ENCODE data around the gene SBF2.

Gene SBF2

DNA sequence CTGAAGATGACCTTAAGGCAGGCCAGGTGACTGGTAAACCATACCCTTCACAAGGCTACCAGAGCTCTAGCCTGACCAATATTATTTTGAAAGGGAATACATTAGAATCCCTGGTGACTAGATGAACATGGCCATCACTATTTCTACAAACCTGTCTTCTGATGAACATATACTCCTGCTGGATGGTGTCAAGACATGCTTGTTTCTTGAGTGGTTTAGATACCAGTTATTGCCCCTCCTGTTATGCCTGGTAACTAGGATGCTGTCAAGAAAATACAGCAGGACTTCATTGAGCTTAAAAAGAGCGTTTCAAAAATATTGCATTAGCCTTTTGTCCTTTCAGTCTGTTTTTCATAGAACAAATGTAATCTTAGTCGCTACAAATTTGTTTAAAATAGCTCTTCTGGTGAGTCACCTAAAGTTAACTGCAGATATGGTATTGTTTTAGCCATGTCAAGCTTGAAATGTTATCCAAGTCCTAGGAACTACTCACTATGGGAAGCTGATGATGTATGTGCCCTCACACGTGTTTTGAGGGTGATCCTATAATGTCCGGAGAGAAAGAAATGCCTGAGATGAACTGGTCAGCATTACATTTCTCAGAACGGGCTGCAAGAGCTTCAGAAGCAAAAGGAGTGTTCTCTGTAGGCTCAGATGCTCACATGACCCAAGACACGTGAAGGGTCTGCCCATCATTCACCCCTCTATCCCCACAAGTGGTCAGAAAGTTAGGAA, 31.4 kb upstream of the SBF2 start:
- no peaks in the 10 kb centered on the region for H3K36me3 ChIP-seq (ENCODE audit: control insufficient read depth, insufficient read depth, low read length)
- peaks cover 28% of the 10 kb centered on the region for H3K4me1 ChIP-seq (ENCODE audit: control insufficient read depth, insufficient read depth, low read length)
- H3K9ac ChIP-seq (ENCODE audit: low read depth, low read length) = no peak overlapping the region
- H3K27me3 ChIP-seq (ENCODE audit: control insufficient read depth, insufficient read depth, low read length) = no peaks in the 10 kb centered on the region
- peak overlapping the region; percentile 48 for H3K27ac ChIP-seq (ENCODE audit: low read depth, low read length)
- H3K4me3 ChIP-seq (ENCODE audit: low read depth, low read length) = no peak overlapping the region
- H3K9me3 ChIP-seq (ENCODE audit: control insufficient read depth, insufficient read depth, low read length) = no peaks in the 10 kb centered on the region

DNA sequence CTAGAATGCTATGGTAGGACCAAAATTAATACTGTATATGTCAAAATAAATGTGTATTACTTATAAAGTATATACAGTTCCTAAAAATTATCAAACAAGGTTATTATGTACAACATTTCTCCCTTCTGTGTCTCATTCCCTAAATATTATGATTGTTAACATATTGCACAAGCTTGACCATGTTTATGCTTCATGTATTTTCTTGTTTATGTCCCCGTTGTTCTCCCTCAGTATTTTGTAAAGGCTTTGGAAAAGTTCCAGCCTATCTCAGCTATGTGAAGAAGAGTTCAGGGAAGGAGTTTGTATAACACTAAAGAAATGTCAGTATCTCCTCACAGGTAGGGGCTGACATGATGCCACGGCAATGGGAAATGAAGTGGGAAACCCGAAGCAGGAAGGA, 30.5 kb upstream of the SBF2 start:
- no peak overlapping the region for H3K27ac ChIP-seq (ENCODE audit: low read depth, low read length)
- H3K27me3 ChIP-seq (ENCODE audit: control insufficient read depth, insufficient read depth, low read length) = no peaks in the 10 kb centered on the region
- no peak overlapping the region for H3K4me3 ChIP-seq (ENCODE audit: low read depth, low read length)
- H3K36me3 ChIP-seq (ENCODE audit: control insufficient read depth, insufficient read depth, low read length) = no peaks in the 10 kb centered on the region
- H3K4me1 ChIP-seq (ENCODE audit: control insufficient read depth, insufficient read depth, low read length) = peaks cover 28% of the 10 kb centered on the region
- H3K9me3 ChIP-seq (ENCODE audit: control insufficient read depth, insufficient read depth, low read length) = no peaks in the 10 kb centered on the region
- no peak overlapping the region for H3K9ac ChIP-seq (ENCODE audit: low read depth, low read length)

DNA sequence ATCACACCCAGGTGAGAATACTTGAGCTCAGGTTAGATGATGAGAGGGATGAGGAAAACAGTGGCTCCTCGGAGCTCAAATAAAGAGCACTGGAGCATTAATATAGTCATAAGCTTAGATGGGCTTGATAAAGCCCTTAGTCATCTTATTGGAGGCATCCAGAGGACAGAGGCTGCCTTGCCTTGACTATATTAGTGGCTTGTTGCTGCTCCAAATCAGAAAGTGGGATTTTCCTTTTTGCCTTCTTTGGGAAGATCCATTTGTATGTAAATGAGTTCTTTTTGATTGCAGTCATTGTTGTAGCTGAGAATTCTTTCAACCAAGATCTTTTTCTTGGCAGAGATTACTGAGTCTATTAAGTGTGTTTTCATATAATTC, 29.8 kb upstream of the SBF2 start:
- Histone ChIP-seq H3K27me3 (ENCODE audit: control insufficient read depth, insufficient read depth, low read length) (no peaks in the 10 kb centered on the region), H3K9ac (ENCODE audit: low read depth, low read length) (no peak overlapping the region), H3K4me3 (ENCODE audit: low read depth, low read length) (no peak overlapping the region), H3K4me1 (ENCODE audit: control insufficient read depth, insufficient read depth, low read length) (peaks cover 28% of the 10 kb centered on the region), H3K27ac (ENCODE audit: low read depth, low read length) (peak overlapping the region; percentile 74), H3K9me3 (ENCODE audit: control insufficient read depth, insufficient read depth, low read length) (no peaks in the 10 kb centered on the region), H3K36me3 (ENCODE audit: control insufficient read depth, insufficient read depth, low read length) (no peaks in the 10 kb centered on the region)

DNA sequence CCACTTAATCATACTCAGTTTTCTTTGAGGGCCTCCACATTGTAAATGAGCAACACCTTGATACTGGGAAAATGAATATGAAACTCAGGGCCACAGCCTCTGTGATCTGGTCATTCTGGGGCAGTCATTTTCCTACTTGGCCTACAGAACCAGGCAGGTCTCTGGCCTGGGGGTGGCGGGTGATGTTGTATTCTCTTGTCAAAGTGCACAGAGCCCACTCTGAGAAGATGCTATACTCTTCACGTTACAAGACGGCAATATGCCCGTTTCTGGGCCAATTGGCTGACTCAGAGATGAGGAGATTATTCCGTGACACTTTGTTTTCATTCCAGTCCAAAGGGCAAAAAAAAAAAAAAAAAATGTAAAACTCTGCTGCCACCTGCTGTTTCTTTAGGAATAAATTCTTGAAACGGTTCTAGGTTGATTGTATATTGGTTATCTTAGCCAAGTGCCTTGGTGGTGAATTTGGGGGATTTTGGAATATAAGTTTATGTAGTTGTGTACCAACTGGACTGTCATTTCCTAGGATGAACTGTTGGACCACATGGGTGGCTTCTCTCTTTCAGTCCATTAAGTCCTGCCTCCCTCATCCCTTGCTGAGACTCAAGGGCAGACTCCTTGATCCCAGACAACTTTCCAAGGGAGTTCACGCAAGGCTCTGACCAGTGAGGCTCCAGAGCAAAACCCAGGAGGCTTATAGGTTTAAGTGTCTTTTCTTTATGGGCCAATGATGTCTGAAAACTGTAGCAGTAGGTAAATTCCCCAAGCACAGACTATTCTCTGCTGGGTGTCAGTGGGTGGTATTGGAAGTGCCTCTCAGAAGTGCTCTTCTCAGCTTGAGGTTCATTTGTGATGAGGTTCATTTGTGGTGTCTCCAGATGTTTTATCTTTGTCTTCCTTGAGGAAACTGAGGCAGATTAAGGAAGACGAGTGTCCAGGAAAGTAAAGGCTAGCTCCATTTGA, 29.1 kb upstream of the SBF2 start:
- Histone ChIP-seq H3K4me1 (ENCODE audit: control insufficient read depth, insufficient read depth, low read length) (peaks cover 32% of the 10 kb centered on the region), H3K9me3 (ENCODE audit: control insufficient read depth, insufficient read depth, low read length) (no peaks in the 10 kb centered on the region), H3K9ac (ENCODE audit: low read depth, low read length) (no peak overlapping the region), H3K27ac (ENCODE audit: low read depth, low read length) (peak overlapping the region; percentile 74), H3K27me3 (ENCODE audit: control insufficient read depth, insufficient read depth, low read length) (no peaks in the 10 kb centered on the region), H3K4me3 (ENCODE audit: low read depth, low read length) (no peak overlapping the region), H3K36me3 (ENCODE audit: control insufficient read depth, insufficient read depth, low read length) (no peaks in the 10 kb centered on the region)

DNA sequence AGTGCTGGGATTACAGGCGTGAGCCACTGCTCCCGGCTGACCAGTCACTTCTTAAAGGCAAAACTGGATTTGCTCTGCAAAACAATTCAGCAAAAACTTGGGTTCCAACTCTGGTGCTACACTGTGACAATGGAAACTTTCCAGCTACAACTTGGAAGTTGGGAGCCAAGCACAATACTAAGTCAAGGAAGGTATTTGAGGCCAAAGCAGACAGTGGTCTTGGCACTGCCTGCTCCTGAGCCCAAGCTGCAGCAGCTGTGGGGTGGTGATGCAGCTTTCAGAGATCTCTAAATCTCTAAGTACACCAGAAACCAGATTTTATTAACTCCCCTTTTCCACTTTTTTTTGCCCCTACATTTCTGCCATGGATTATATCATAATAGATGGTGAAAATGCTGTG, 28.4 kb upstream of the SBF2 start:
- H3K36me3 ChIP-seq (ENCODE audit: control insufficient read depth, insufficient read depth, low read length) = no peaks in the 10 kb centered on the region
- peaks cover 36% of the 10 kb centered on the region for H3K4me1 ChIP-seq (ENCODE audit: control insufficient read depth, insufficient read depth, low read length)
- no peak overlapping the region for H3K4me3 ChIP-seq (ENCODE audit: low read depth, low read length)
- no peak overlapping the region for H3K9ac ChIP-seq (ENCODE audit: low read depth, low read length)
- H3K9me3 ChIP-seq (ENCODE audit: control insufficient read depth, insufficient read depth, low read length) = no peaks in the 10 kb centered on the region
- peak overlapping the region; percentile 48 for H3K27ac ChIP-seq (ENCODE audit: low read depth, low read length)
- H3K27me3 ChIP-seq (ENCODE audit: control insufficient read depth, insufficient read depth, low read length) = no peaks in the 10 kb centered on the region

DNA sequence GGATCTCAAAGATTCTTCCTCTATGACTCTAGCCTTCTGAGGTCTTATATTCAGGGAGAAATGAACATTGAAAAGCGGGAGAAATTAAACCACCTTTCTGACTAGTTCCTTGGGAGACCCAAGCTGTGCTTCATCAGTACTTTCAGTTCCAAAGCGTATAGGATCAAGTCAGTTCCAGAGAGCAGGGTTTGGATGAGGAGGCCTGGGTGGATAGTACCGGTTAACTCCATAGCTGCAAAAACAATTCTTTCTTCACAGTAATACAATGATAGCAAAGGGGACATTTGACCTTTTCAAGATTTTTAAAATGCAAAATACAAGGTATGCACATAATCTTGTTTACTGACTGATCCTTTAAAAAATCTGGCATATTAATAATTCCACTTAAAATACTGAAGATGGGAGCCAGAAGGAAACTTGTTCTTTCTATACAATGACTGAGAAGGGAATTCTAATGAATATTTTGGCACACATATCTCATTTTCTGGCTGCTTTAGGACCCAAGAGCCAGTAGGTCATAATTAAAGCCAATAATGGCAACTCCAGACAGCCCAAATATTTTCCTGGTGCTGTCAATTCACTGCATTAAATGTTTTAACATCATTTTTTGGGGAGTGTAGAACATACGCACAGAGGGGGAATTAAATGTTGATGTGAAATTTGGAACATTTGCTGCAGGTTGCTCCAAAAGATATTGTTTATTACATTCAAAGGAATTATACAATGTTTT, 26.9 kb upstream of the SBF2 start:
- Histone ChIP-seq H3K9me3 (ENCODE audit: control insufficient read depth, insufficient read depth, low read length) (no peaks in the 10 kb centered on the region), H3K4me1 (ENCODE audit: control insufficient read depth, insufficient read depth, low read length) (peaks cover 37% of the 10 kb centered on the region), H3K4me3 (ENCODE audit: low read depth, low read length) (no peak overlapping the region), H3K9ac (ENCODE audit: low read depth, low read length) (no peak overlapping the region), H3K36me3 (ENCODE audit: control insufficient read depth, insufficient read depth, low read length) (no peaks in the 10 kb centered on the region), H3K27me3 (ENCODE audit: control insufficient read depth, insufficient read depth, low read length) (no peaks in the 10 kb centered on the region), H3K27ac (ENCODE audit: low read depth, low read length) (no peak overlapping the region)

DNA sequence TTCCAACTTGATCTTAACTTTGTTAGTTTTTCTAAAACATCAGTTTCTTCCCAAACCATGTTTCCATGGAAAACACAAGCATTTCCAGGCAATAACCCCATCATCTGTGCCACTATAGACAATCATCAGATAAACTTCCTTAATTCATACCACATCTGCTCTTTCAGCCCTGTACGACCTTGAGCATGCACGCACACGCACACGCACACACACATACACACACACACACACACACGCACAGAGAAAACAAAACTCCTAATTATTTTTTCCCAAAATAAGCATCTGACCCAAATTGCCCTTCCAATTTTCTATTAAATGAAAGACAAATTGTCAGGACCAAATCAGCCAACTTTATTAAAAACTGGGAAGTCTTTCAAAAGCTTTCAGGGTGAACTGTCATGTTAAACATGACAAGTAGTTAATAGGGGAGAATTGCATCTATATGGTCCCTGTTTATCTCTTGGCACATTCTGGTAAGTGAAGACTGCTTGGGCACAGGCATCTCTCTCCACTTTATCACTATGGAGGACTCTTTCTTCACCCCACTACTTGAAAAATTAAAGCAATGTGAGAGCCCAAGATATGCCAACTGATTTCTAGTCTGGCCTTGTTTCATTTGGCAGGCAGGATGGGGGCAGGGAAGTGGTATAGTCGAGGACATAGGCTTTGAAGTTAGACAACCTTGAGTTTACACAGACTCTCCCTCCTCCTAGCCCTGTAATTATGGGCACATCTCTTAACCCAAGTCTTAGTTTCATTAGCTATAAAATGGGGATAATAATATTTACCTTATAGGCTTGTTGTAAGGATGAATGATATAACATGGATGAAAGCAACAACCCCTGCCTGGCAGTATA, 25.9 kb upstream of the SBF2 start:
- Histone ChIP-seq H3K36me3 (ENCODE audit: control insufficient read depth, insufficient read depth, low read length) (no peaks in the 10 kb centered on the region), H3K4me3 (ENCODE audit: low read depth, low read length) (no peak overlapping the region), H3K9me3 (ENCODE audit: control insufficient read depth, insufficient read depth, low read length) (no peaks in the 10 kb centered on the region), H3K4me1 (ENCODE audit: control insufficient read depth, insufficient read depth, low read length) (peaks cover 35% of the 10 kb centered on the region), H3K27ac (ENCODE audit: low read depth, low read length) (no peak overlapping the region), H3K27me3 (ENCODE audit: control insufficient read depth, insufficient read depth, low read length) (no peaks in the 10 kb centered on the region), H3K9ac (ENCODE audit: low read depth, low read length) (no peak overlapping the region)

DNA sequence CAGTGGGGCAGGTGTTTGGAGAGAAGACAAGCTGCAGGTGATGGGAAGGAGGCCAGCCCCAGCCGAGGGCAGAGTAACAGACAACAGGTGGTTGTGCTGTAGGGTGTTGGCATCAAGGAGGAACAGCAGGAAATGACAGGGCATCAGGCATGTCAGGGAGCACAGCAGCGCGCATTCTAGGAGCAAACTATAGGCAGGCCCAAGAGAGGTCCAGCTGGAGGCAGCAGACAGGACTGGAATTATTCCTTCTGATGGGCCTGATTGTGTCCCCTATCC, 24.4 kb upstream of the SBF2 start:
- no peak overlapping the region for H3K27ac ChIP-seq (ENCODE audit: low read depth, low read length)
- no peaks in the 10 kb centered on the region for H3K9me3 ChIP-seq (ENCODE audit: control insufficient read depth, insufficient read depth, low read length)
- H3K4me3 ChIP-seq (ENCODE audit: low read depth, low read length) = no peak overlapping the region
- H3K27me3 ChIP-seq (ENCODE audit: control insufficient read depth, insufficient read depth, low read length) = no peaks in the 10 kb centered on the region
- no peak overlapping the region for H3K9ac ChIP-seq (ENCODE audit: low read depth, low read length)
- H3K36me3 ChIP-seq (ENCODE audit: control insufficient read depth, insufficient read depth, low read length) = no peaks in the 10 kb centered on the region
- peaks cover 35% of the 10 kb centered on the region for H3K4me1 ChIP-seq (ENCODE audit: control insufficient read depth, insufficient read depth, low read length)

DNA sequence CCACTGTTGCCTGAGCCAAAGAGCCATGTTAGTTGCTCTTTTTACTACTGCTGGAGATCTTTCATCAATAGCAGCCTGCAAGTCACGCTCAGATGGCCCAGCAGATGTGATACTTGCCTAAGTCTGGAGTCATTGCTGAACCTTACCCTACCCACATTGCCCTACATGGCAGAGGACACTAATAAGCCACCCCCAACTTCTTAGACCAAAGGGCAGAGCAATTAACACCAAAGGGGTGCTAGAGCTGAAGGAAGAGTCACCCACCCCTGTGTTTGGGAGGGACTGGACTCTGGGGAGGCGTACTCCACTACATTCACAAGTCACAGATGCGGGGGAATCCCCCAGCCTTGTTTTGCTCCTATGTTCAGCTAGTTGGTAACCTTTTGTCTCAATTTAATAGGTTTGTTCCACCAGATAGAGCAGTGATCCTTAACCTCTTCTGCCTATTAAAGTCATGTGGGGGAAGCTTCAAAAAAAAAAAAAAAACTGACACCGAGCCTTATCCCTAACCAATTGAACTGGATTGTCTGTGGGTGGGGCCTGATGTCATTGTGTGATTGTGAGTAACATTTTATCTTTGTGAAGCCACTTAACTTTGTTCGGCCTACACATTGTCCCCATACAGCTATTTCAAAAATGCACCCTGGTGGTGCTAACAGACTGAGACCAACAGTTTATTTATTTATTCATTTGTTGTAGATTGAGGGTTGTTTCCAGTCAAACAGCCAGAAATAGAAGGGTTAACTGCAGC, 23.9 kb upstream of the SBF2 start:
- no peak overlapping the region for H3K9ac ChIP-seq (ENCODE audit: low read depth, low read length)
- no peaks in the 10 kb centered on the region for H3K36me3 ChIP-seq (ENCODE audit: control insufficient read depth, insufficient read depth, low read length)
- peaks cover 30% of the 10 kb centered on the region for H3K4me1 ChIP-seq (ENCODE audit: control insufficient read depth, insufficient read depth, low read length)
- peak overlapping the region; percentile 52 for H3K27ac ChIP-seq (ENCODE audit: low read depth, low read length)
- no peaks in the 10 kb centered on the region for H3K9me3 ChIP-seq (ENCODE audit: control insufficient read depth, insufficient read depth, low read length)
- H3K27me3 ChIP-seq (ENCODE audit: control insufficient read depth, insufficient read depth, low read length) = no peaks in the 10 kb centered on the region
- H3K4me3 ChIP-seq (ENCODE audit: low read depth, low read length) = no peak overlapping the region

DNA sequence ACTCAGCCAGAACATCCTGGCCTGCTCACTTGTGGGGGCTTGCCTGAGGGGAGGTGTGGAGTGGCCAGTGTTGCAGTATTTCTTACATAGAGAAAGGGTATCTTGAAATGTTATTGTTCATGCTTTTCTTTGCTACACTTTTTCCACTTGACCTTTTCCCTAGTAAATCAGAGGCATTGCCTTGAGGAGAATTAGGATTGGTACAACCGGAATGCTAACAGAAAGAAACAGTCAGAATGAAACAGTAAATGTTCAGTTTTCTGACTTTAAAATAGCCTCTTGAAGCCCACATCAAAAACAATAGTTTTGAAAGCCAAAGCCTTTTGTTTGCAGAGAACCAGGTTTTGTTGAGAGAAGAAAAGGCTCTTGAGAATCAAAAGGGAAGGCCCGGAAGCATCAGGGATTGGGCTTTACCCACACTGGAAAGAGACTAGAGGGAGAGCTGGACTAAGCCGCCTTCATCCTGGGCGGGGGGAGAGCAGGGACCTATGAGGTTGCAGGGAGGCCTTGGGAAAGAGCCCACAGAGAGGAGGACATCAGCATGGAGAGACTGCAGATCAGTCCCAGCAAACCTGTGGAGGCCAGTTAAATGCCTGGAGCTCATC, 23.2 kb upstream of the SBF2 start:
- Histone ChIP-seq H3K36me3 (ENCODE audit: control insufficient read depth, insufficient read depth, low read length) (no peaks in the 10 kb centered on the region), H3K27ac (ENCODE audit: low read depth, low read length) (peak overlapping the region; percentile 52), H3K27me3 (ENCODE audit: control insufficient read depth, insufficient read depth, low read length) (no peaks in the 10 kb centered on the region), H3K4me1 (ENCODE audit: control insufficient read depth, insufficient read depth, low read length) (peaks cover 26% of the 10 kb centered on the region), H3K9me3 (ENCODE audit: control insufficient read depth, insufficient read depth, low read length) (no peaks in the 10 kb centered on the region), H3K4me3 (ENCODE audit: low read depth, low read length) (no peak overlapping the region), H3K9ac (ENCODE audit: low read depth, low read length) (no peak overlapping the region)
